Measurements from ENCODE around the gene PPP3CB. TPM values are rescaled to one million over a fixed set of nuclear protein-coding genes. Genes with fewer than 3 reads are reported as not detected.
"Not testable (repeated sequence)": the region's sequence is repeated elsewhere in the genome, so short reads cannot be mapped to it uniquely, and the experiment has no call there.

The PPP3CB gene
- total RNA-seq, 2 experiments from 2014 or later = 34.9 to 35.8 TPM

GRCh38 chr10:73410897-73411296, 84.9 kb downstream of the PPP3CB start:
- no peak for DNase-seq
- CTCF ChIA-PET = interaction anchor here (1.3 kb wide), 1 partner anchor 13 kb away, joined by 5 read pairs; no protein-coding TSS in a partner anchor
- peaks cover 75% of the 10 kb centered on the region for H3K4me1 Mint-ChIP-seq (ENCODE audit: low read depth)
- H3K27ac Mint-ChIP-seq = no peak overlapping the region
- H3K36me3 Mint-ChIP-seq (ENCODE audit: low read depth) = peaks cover 16% of the 10 kb centered on the region
- H3K4me3 Mint-ChIP-seq = no peak overlapping the region
- no peaks in the 10 kb centered on the region for H3K9me3 Mint-ChIP-seq
- intact Hi-C loops (cut with micrococcal nuclease) = loop anchor here (5.0 kb wide), 6 partner anchors 181 to 1416 kb away; partner anchors contain the start of genes KAT6B, MICU1, SEC24C and USP54
- H3K27me3 Mint-ChIP-seq (ENCODE audit: low read depth) = peaks cover 5% of the 10 kb centered on the region

- Mint-ChIP-seq H3K27me3 (ENCODE audit: low read depth) (no peaks in the 10 kb centered on the region), H3K36me3 (ENCODE audit: low read depth) (peaks cover 17% of the 10 kb centered on the region), H3K4me1 (ENCODE audit: low read depth) (peaks cover 76% of the 10 kb centered on the region)
Measured at GRCh38 chr10:73408978-73409521, 86.8 kb downstream of the PPP3CB start.

GRCh38 chr10:73408061-73408460, 87.8 kb downstream of the PPP3CB start:
- Mint-ChIP-seq H3K36me3 (ENCODE audit: low read depth) (peaks cover 15% of the 10 kb centered on the region), H3K9me3 (no peaks in the 10 kb centered on the region), H3K4me1 (ENCODE audit: low read depth) (peaks cover 75% of the 10 kb centered on the region), H3K4me3 (no peak overlapping the region), H3K27me3 (ENCODE audit: low read depth) (no peaks in the 10 kb centered on the region), H3K27ac (no peak overlapping the region)
- no peak for DNase-seq
- CTCF ChIA-PET = interaction anchor here (0.8 kb wide), 1 partner anchor 10 kb away, joined by 8 read pairs; no protein-coding TSS in a partner anchor
- intact Hi-C loops (cut with micrococcal nuclease) = no loop called here

More at GRCh38 chr10:73408978-73409521, 86.8 kb downstream of the PPP3CB start:
- CTCF ChIA-PET = interaction anchor here (0.8 kb wide), 1 partner anchor 11 kb away, joined by 8 read pairs; no protein-coding TSS in a partner anchor
- H3K9me3 Mint-ChIP-seq = no peaks in the 10 kb centered on the region
- H3K4me3 Mint-ChIP-seq = no peak overlapping the region
- H3K27ac Mint-ChIP-seq = no peak overlapping the region
- no peak for DNase-seq
- intact Hi-C loops (cut with micrococcal nuclease) = no loop called here

GRCh38 chr10:73407495-73407894, 88.3 kb downstream of the PPP3CB start:
- no peaks in the 10 kb centered on the region for H3K27me3 Mint-ChIP-seq (ENCODE audit: low read depth)
- intact Hi-C loops (cut with micrococcal nuclease) = no loop called here
- no peaks in the 10 kb centered on the region for H3K9me3 Mint-ChIP-seq
- CTCF ChIA-PET = no interaction called here
- H3K36me3 Mint-ChIP-seq (ENCODE audit: low read depth) = peaks cover 16% of the 10 kb centered on the region
- no peak for DNase-seq
- H3K4me3 Mint-ChIP-seq = no peak overlapping the region
- H3K27ac Mint-ChIP-seq = no peak overlapping the region
- H3K4me1 Mint-ChIP-seq (ENCODE audit: low read depth) = peaks cover 73% of the 10 kb centered on the region

- Mint-ChIP-seq H3K27me3 (ENCODE audit: low read depth) (no peaks in the 10 kb centered on the region), H3K27ac (no peak overlapping the region), H3K4me1 (ENCODE audit: low read depth) (peaks cover 67% of the 10 kb centered on the region), H3K36me3 (ENCODE audit: low read depth) (peaks cover 16% of the 10 kb centered on the region), H3K9me3 (no peaks in the 10 kb centered on the region), H3K4me3 (no peak overlapping the region)
- no peak for DNase-seq
- CTCF ChIA-PET = interaction anchor here (0.5 kb wide), 1 partner anchor 13 kb away, joined by 4 read pairs; no protein-coding TSS in a partner anchor
- intact Hi-C loops (cut with micrococcal nuclease) = no loop called here
Measured at GRCh38 chr10:73406846-73407245, 89.0 kb downstream of the PPP3CB start.

GRCh38 chr10:73405556-73405955, 90.3 kb downstream of the PPP3CB start:
- intact Hi-C loops (cut with micrococcal nuclease) = no loop called here
- Mint-ChIP-seq H3K27me3 (ENCODE audit: low read depth) (no peaks in the 10 kb centered on the region), H3K4me1 (ENCODE audit: low read depth) (peaks cover 54% of the 10 kb centered on the region), H3K9me3 (no peaks in the 10 kb centered on the region), H3K27ac (no peak overlapping the region), H3K4me3 (no peak overlapping the region), H3K36me3 (ENCODE audit: low read depth) (peaks cover 14% of the 10 kb centered on the region)
- DNase-seq = no peak
- CTCF ChIA-PET = no interaction called here

GRCh38 chr10:73404690-73405089, 91.1 kb downstream of the PPP3CB start:
- H3K27ac Mint-ChIP-seq = no peak overlapping the region

GRCh38 chr10:73401636-73402035, 94.2 kb downstream of the PPP3CB start:
- no peak for DNase-seq
- intact Hi-C loops (cut with micrococcal nuclease) = no loop called here
- Mint-ChIP-seq H3K27me3 (ENCODE audit: low read depth) (no peaks in the 10 kb centered on the region), H3K4me3 (no peak overlapping the region), H3K36me3 (ENCODE audit: low read depth) (peaks cover 18% of the 10 kb centered on the region), H3K9me3 (no peaks in the 10 kb centered on the region), H3K4me1 (ENCODE audit: low read depth) (peaks cover 21% of the 10 kb centered on the region), H3K27ac (no peak overlapping the region)
- CTCF ChIA-PET = interaction anchor here (0.6 to 0.9 kb wide), 2 partner anchors 23 to 244 kb away, joined by 3 to 4 read pairs; no protein-coding TSS in a partner anchor

More at GRCh38 chr10:73404690-73405089, 91.1 kb downstream of the PPP3CB start:
- CTCF ChIA-PET = interaction anchor here (0.7 kb wide), 1 partner anchor 70 kb away, joined by 3 read pairs; no protein-coding TSS in a partner anchor
- Mint-ChIP-seq H3K4me1 (ENCODE audit: low read depth) (peaks cover 46% of the 10 kb centered on the region), H3K36me3 (ENCODE audit: low read depth) (peaks cover 11% of the 10 kb centered on the region), H3K4me3 (no peak overlapping the region), H3K9me3 (no peaks in the 10 kb centered on the region), H3K27me3 (ENCODE audit: low read depth) (no peaks in the 10 kb centered on the region)
- DNase-seq = no peak
- intact Hi-C loops (cut with micrococcal nuclease) = no loop called here

- intact Hi-C loops (cut with micrococcal nuclease) = no loop called here
- Mint-ChIP-seq H3K4me3 (no peak overlapping the region), H3K36me3 (ENCODE audit: low read depth) (peaks cover 34% of the 10 kb centered on the region), H3K9me3 (no peaks in the 10 kb centered on the region), H3K4me1 (ENCODE audit: low read depth) (peaks cover 5% of the 10 kb centered on the region), H3K27ac (no peak overlapping the region), H3K27me3 (ENCODE audit: low read depth) (no peaks in the 10 kb centered on the region)
- DNase-seq = no peak
- CTCF ChIA-PET = no interaction called here
Measured at GRCh38 chr10:73399063-73399462, 96.8 kb downstream of the PPP3CB start.

- H3K27ac Mint-ChIP-seq = no peak overlapping the region
- no peaks in the 10 kb centered on the region for H3K27me3 Mint-ChIP-seq (ENCODE audit: low read depth)
- intact Hi-C loops (cut with micrococcal nuclease) = no loop called here
- peaks cover 40% of the 10 kb centered on the region for H3K36me3 Mint-ChIP-seq (ENCODE audit: low read depth)
- no peak for DNase-seq
- H3K9me3 Mint-ChIP-seq = no peaks in the 10 kb centered on the region
- H3K4me1 Mint-ChIP-seq (ENCODE audit: low read depth) = peaks cover 4% of the 10 kb centered on the region
- H3K4me3 Mint-ChIP-seq = no peak overlapping the region
- CTCF ChIA-PET = interaction anchor here (0.8 to 1.3 kb wide), 3 partner anchors 11 to 49 kb away, joined by 3 to 8 read pairs (median 5); no protein-coding TSS in a partner anchor
Measured at GRCh38 chr10:73398024-73398423, 97.8 kb downstream of the PPP3CB start.

- CTCF ChIA-PET; H3K9me3 Mint-ChIP-seq; H3K4me1 Mint-ChIP-seq (ENCODE audit: low read depth); DNase-seq; H3K4me3 Mint-ChIP-seq; intact Hi-C loops (cut with micrococcal nuclease); H3K27ac Mint-ChIP-seq; H3K27me3 Mint-ChIP-seq (ENCODE audit: low read depth): not testable (repeated sequence)
- H3K36me3 Mint-ChIP-seq (ENCODE audit: low read depth) = peaks cover 49% of the 10 kb centered on the region
Measured at GRCh38 chr10:73394325-73394724, 101.5 kb downstream of the PPP3CB start.

- intact Hi-C loops (cut with micrococcal nuclease) = no loop called here
- Mint-ChIP-seq H3K27me3 (ENCODE audit: low read depth) (no peaks in the 10 kb centered on the region), H3K36me3 (ENCODE audit: low read depth) (peaks cover 37% of the 10 kb centered on the region), H3K27ac (no peak overlapping the region), H3K4me1 (ENCODE audit: low read depth) (no peaks in the 10 kb centered on the region), H3K4me3 (no peak overlapping the region), H3K9me3 (no peaks in the 10 kb centered on the region)
- DNase-seq = no peak
- CTCF ChIA-PET = no interaction called here
Measured at GRCh38 chr10:73388228-73388627, 107.6 kb downstream of the PPP3CB start.

GRCh38 chr10:73386583-73386982, 109.2 kb downstream of the PPP3CB start:
- H3K4me1 Mint-ChIP-seq (ENCODE audit: low read depth) = no peaks in the 10 kb centered on the region
- no peak for DNase-seq
- H3K9me3 Mint-ChIP-seq = no peaks in the 10 kb centered on the region
- CTCF ChIA-PET = no interaction called here
- no peak overlapping the region for H3K27ac Mint-ChIP-seq
- intact Hi-C loops (cut with micrococcal nuclease) = no loop called here
- no peaks in the 10 kb centered on the region for H3K27me3 Mint-ChIP-seq (ENCODE audit: low read depth)
- peaks cover 34% of the 10 kb centered on the region for H3K36me3 Mint-ChIP-seq (ENCODE audit: low read depth)
- H3K4me3 Mint-ChIP-seq = no peak overlapping the region
